ENCODE results near the gene NAALADL2. TPM values are rescaled to one million over a fixed set of nuclear protein-coding genes. Genes with fewer than 3 reads are reported as not detected.

NAALADL2 gene
- total and polyA plus RNA-seq, 2 of the 4 experiments (the other 2 are of a cell fraction) = 3.8 to 19.2 TPM

GRCh38 chr3:175039875-175040274, 180.7 kb downstream of the NAALADL2 start:
- Histone ChIP-seq H3K4me1 (ENCODE audit: control insufficient read depth, insufficient read depth, low read length) (peaks cover 3% of the 10 kb centered on the region), H3K18ac (ENCODE audit: low read depth, low read length) (peak overlapping the region; percentile 61; the same call in 1 of the 2 replicates), H3K4me2 (ENCODE audit: low read depth, low read length) (no peak overlapping the region), H4K20me1 (ENCODE audit: insufficient read depth, low read length) (no peaks in the 10 kb centered on the region), H3K27me3 (ENCODE audit: control insufficient read depth, insufficient read depth, low read length) (no peaks in the 10 kb centered on the region), H2BK15ac (ENCODE audit: low read depth, low read length) (peak overlapping the region; percentile 33; the same call in 1 of the 3 replicates), H2AK5ac (ENCODE audit: low read depth, low read length) (no peak overlapping the region), H4K5ac (ENCODE audit: low read depth, low read length) (no peak overlapping the region), H2AK9ac (replicated peaks; ENCODE audit: low read depth, low read length, poor library complexity) (no peak overlapping the region), H2BK20ac (ENCODE audit: low read depth, low read length) (peak overlapping the region; percentile 51; the same call in 1 of the 2 replicates), H4K91ac (ENCODE audit: insufficient read depth, low read depth, low read length) (no peak overlapping the region), H4K8ac (ENCODE audit: low read depth in 2 of 2, low read length in 2 of 2) (no peak overlapping the region), H3K56ac (ENCODE audit: extremely low read depth, insufficient read depth, low read length) (no peak overlapping the region), H2BK5ac (ENCODE audit: low read depth, low read length, poor library complexity, severe bottlenecking) (peak overlapping the region; percentile 13), H3K14ac (replicated peaks; ENCODE audit: low read depth, low read length) (no peak overlapping the region), H2AFZ (replicated peaks; ENCODE audit: low read length, poor library complexity) (no peak overlapping the region), H3K4me3 (ENCODE audit: insufficient read depth, low read depth, low read length) (no peak overlapping the region), H2BK120ac (ENCODE audit: low read depth, low read length) (peak overlapping the region; percentile 62), H3K9me1 (ENCODE audit: insufficient read depth, low read length) (0 out of 2 replicates have a peak, but pooled peaks cover 4% of the 10 kb centered on the region), H3K23ac (ENCODE audit: low read depth, low read length) (no peak overlapping the region), H3K4ac (ENCODE audit: low read depth, low read length) (peak overlapping the region; percentile 50; the same call in 1 of the 2 replicates), H3K36me3 (ENCODE audit: control insufficient read depth, insufficient read depth, low read length) (no peaks in the 10 kb centered on the region), H3K9me3 (ENCODE audit: control insufficient read depth, insufficient read depth, low read length) (no peaks in the 10 kb centered on the region), H3K9ac (ENCODE audit: low read depth, low read length) (no peak overlapping the region), H3K79me1 (ENCODE audit: low read depth in 1 of 2, low read length in 2 of 2) (no peaks in the 10 kb centered on the region; a peak in 1 of 4 replicates), H3K27ac (ENCODE audit: insufficient read depth, low read length) (no peak overlapping the region)
- intact Hi-C loops (cut with micrococcal nuclease) (no loop called here), dilution Hi-C loops (cut with HindIII; ENCODE audit: low sequenced_read_pairs, unreplicated experiment) (no loop called here), in situ Hi-C loops (cut with MboI; ENCODE audit: low sequenced_read_pairs) (no loop called here)
- TF ChIP-seq SMC3 (IDR thresholded peaks at IDR 0.05; ENCODE audit: low read depth, low read length) (no peak), RAD21 (IDR thresholded peaks at IDR 0.05; ENCODE audit: low read length) (no peak)
- BruUV-seq (replicated peaks) = no TSS peak
- WGBS, 2 experiments (ENCODE audit: extremely low coverage in 2 of 2, insufficient read length in 1 of 2) = 100% methylated on average over 2 of the region's 4 CpGs; no CpG with 5 or more reads in 1 of the 2 experiments
- ChIA-PET POLR2A (ENCODE audit: unreplicated experiment) (no interaction called here), CTCF (no interaction called here)
- DNase-seq (no peak), ATAC-seq (ENCODE audit: low read depth) (no peak)

Measured in IMR-90 (cell line).